Uterus (tissue), 4 donors: Measurements from ENCODE around the gene SPTLC1. TPM values are rescaled to one million over a fixed set of nuclear protein-coding genes. Genes with fewer than 3 reads are reported as not detected.

Experiments
- DNase-seq, 2 donors: peaks; one replicate each; pipeline ENCODE4 v3.0.0-alpha.2; 2019 to 2020
- H3K27ac ChIP-seq, 2 donors: fragments of 200-600 bp; sonication (generic); 1 replicate in 1 of 2; 2 replicates in 1 of 2; pipeline ENCODE4 v1.5.1; 2016 to 2018
- H3K27me3 ChIP-seq, 2 donors: fragments of 200-600 bp; sonication (generic); one replicate each; pipeline ENCODE4 v1.5.1; 2018 to 2019; ENCODE audit warnings: control low read depth in 1 of 2
- H3K36me3 ChIP-seq, 2 donors: fragments of 200-600 bp; sonication (generic); one replicate each; pipeline ENCODE4 v1.5.1; 2019; ENCODE audit warnings: control low read depth in 1 of 2
- H3K4me1 ChIP-seq, 2 donors: fragments of 200-600 bp; sonication (generic); one replicate each; pipeline ENCODE4 v1.5.1; 2018 to 2019; ENCODE audit warnings: control low read depth in 1 of 2
- H3K4me3 ChIP-seq, 2 donors: fragments of 200-600 bp; sonication (generic); 1 replicate in 1 of 2; 2 replicates in 1 of 2; pipeline ENCODE4 v1.5.1; 2018 to 2019; ENCODE audit warnings: mild to moderate bottlenecking in 1 of 2
- H3K9me3 ChIP-seq, 2 donors: fragments of 200-600 bp; sonication (generic); one replicate each; pipeline ENCODE4 v1.5.1; 2019; ENCODE audit warnings: control low read depth in 1 of 2
- POLR2A ChIP-seq, 2 donors: fragments of 450-650 bp; IDR thresholded peaks; one replicate each; pipeline ENCODE4 v1.6.1; 2016; ENCODE audit warnings: antibody characterized with exemption in 2 of 2, mild to moderate bottlenecking in 1 of 2, moderate library complexity in 1 of 2
- intact Hi-C: fragments of 100-400 bp; cut with DNase I; formaldehyde crosslinking; loops from one replicate; pipeline ENCODE4 v1.15.1; 2023; ENCODE audit warnings: low total_unique reads
- total RNA-seq, 4 donors: library from RNA; depleted of rRNA in 3 of 4; stranded (reverse); fragments of >200 nt in 3 of 4; gene quantifications; one replicate each; pipeline versions ENCODE4 v1.1.0 to v1.2.4, GENCODE V29; 2014 to 2023
- TF ChIP-seq, protein P1 (sequence below), 4 experiments: fragments of 200-600 bp in 2 of 4; fragments of 450-650 bp in 2 of 4; sonication (generic) in 2 of 4; IDR thresholded peaks; one replicate each; pipeline ENCODE4 v1.5.1; 2016 to 2019; ENCODE audit warnings: antibody characterized with exemption in 4 of 4, mild to moderate bottlenecking in 2 of 4, moderate library complexity in 1 of 4
- donor health status: DM: yes; HTN: yes; CAD: no.

SPTLC1 gene
- total RNA-seq, 4 donors from 2014 or later: 42.9 to 153 (median 70.8) TPM

DNA sequence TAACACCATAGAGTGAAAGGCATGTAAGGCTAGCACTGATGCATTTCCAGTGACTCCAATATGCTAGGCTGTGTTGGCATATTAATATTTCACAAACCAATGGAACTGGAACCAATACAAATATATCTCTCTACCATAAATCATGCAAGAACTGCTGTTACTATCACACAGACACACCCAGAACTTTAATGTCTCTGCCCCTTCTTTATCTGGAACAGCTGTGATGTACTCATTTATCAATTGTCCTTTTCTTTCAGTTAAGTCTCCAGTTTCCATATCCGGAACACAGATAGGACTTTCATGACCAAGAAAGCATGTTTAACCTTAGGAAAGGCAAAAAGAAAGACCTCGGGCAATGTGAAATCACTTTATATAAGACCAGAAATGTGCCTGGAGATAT, 70.3 kb downstream of the SPTLC1 start:
- TF ChIP-seq, protein P1, sequence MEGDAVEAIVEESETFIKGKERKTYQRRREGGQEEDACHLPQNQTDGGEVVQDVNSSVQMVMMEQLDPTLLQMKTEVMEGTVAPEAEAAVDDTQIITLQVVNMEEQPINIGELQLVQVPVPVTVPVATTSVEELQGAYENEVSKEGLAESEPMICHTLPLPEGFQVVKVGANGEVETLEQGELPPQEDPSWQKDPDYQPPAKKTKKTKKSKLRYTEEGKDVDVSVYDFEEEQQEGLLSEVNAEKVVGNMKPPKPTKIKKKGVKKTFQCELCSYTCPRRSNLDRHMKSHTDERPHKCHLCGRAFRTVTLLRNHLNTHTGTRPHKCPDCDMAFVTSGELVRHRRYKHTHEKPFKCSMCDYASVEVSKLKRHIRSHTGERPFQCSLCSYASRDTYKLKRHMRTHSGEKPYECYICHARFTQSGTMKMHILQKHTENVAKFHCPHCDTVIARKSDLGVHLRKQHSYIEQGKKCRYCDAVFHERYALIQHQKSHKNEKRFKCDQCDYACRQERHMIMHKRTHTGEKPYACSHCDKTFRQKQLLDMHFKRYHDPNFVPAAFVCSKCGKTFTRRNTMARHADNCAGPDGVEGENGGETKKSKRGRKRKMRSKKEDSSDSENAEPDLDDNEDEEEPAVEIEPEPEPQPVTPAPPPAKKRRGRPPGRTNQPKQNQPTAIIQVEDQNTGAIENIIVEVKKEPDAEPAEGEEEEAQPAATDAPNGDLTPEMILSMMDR (IDR thresholded peaks at IDR 0.05): no peak
- TF ChIP-seq POLR2A (IDR thresholded peaks at IDR 0.05): no peak
- Histone ChIP-seq H3K4me1 (no peaks in the 10 kb centered on the region), H3K27ac (no peak overlapping the region), H3K4me3 (no peak overlapping the region), H3K36me3 (no peaks in the 10 kb centered on the region), H3K27me3 (no peaks in the 10 kb centered on the region), H3K9me3 (peaks cover 0 to 12% of the 10 kb centered on the region in 2 donors)
- DNase-seq: no peak
- intact Hi-C loops: no loop called here

DNA sequence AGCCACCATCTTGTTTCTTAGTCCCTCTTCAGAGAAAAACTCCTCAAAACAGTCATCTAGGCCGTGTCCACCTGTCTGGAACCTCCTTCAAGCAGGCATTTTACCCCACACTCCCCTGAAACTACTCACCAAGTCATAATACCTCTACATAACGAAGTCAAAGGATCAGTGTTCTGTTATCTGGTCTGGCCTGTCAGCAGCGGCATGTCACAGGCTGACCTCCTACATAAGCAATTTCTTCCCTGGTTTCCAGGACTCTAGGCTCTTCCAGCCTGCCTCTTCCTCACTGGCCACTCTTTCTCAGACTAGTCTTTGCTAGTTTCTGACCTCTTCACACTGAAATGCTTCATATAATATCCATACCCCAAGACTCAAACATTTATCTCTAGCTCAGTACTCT, 72.2 kb downstream of the SPTLC1 start:
- TF ChIP-seq, protein P1 (IDR thresholded peaks at IDR 0.05): no peak
- TF ChIP-seq POLR2A (IDR thresholded peaks at IDR 0.05): no peak
- H3K9me3 ChIP-seq: peaks cover 0 to 12% of the 10 kb centered on the region in 2 donors
- no peaks in the 10 kb centered on the region for H3K4me1 ChIP-seq
- H3K4me3 ChIP-seq: no peak overlapping the region
- H3K36me3 ChIP-seq: no peaks in the 10 kb centered on the region
- no peak for DNase-seq
- intact Hi-C loops: no loop called here
- no peaks in the 10 kb centered on the region for H3K27me3 ChIP-seq
- H3K27ac ChIP-seq: no peak overlapping the region

DNA sequence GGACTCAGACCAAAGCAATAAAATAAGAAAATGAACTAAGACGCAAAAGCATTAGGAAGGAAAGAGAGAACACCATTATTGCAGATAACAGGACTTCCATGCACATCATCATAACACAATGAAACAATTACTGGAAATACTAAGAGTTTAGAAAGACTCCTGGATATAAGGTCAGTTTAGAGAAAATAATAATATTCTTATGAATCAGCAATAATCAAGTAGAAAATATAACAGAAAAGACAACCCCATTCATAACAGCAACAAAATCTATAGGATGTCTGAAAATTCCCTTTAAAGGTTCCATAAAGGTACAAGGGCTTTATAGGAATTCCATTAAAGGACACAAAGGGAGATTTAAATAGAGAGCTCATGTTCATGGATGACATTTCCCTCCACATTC, 73.0 kb downstream of the SPTLC1 start:
- no peaks in the 10 kb centered on the region for H3K27me3 ChIP-seq
- no peak overlapping the region for H3K4me3 ChIP-seq
- intact Hi-C loops: no loop called here
- TF ChIP-seq POLR2A (IDR thresholded peaks at IDR 0.05): no peak
- TF ChIP-seq, protein P1 (IDR thresholded peaks at IDR 0.05): no peak
- H3K36me3 ChIP-seq: no peaks in the 10 kb centered on the region
- H3K4me1 ChIP-seq: no peaks in the 10 kb centered on the region
- H3K27ac ChIP-seq: no peak overlapping the region
- DNase-seq: no peak
- H3K9me3 ChIP-seq: peaks cover 0 to 12% of the 10 kb centered on the region in 2 donors

DNA sequence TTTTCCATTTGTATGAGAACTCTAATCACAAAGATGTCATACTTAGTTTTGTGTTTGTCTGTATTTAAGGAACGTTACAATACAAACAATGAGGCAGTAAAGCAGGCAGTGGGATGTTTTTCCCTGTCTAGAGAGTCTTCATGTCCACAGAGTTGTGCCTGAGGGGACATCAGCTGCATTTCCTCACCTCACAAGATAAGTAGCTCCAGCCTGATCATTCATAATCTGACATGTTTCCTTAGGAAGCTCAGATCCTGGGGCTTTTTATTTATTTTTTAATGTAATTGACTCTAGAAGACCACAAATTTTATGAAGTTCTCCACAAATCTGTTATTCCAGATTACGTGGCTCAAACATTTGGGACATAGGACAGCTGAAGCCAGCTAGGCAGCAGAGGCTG, 78.5 kb downstream of the SPTLC1 start:
- intact Hi-C loops: no loop called here
- Histone ChIP-seq H3K9me3 (peaks cover 0 to 5% of the 10 kb centered on the region in 2 donors), H3K4me3 (no peak overlapping the region), H3K36me3 (no peaks in the 10 kb centered on the region), H3K27ac (peak overlapping the region in 1 of 2 donors; percentile 38), H3K27me3 (no peaks in the 10 kb centered on the region), H3K4me1 (no peaks in the 10 kb centered on the region)
- no peak for TF ChIP-seq POLR2A (IDR thresholded peaks at IDR 0.05)
- TF ChIP-seq, protein P1 (IDR thresholded peaks at IDR 0.05): no peak
- DNase-seq: no peak

DNA sequence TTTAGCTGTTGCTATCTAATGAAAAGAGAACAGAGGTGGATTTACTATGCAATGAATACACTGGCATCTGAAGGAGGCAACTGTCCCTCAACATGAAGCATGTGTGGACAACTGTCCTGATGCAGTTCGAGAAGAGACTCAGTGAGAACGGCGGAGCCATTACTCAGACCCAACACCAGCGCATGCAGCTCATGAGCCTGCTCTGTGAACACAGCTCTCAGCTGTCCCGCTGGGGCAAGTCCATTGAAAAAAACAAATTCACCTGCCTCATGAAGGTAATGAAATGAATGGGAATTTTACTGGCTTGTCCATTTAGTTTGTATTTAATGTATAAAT, 78.8 kb downstream of the SPTLC1 start:
- intact Hi-C loops: no loop called here
- Histone ChIP-seq H3K9me3 (peaks cover 0 to 2% of the 10 kb centered on the region in 2 donors), H3K36me3 (no peaks in the 10 kb centered on the region), H3K27ac (peak overlapping the region in 1 of 2 donors; percentile 38), H3K4me1 (no peaks in the 10 kb centered on the region), H3K4me3 (no peak overlapping the region), H3K27me3 (no peaks in the 10 kb centered on the region)
- DNase-seq: no peak
- TF ChIP-seq, protein P1 (IDR thresholded peaks at IDR 0.05): no peak
- no peak for TF ChIP-seq POLR2A (IDR thresholded peaks at IDR 0.05)
